K562 (cell line): ENCODE measurements around the gene USP2.

Experiments
- GATA2 ChIP-seq: sonication (generic); formaldehyde crosslinking; IDR thresholded peaks from 2 replicates; pipeline ENCODE4 v1.4.0; 2020; ENCODE audit warnings: mild to moderate bottlenecking, missing genetic modification reagents
- KDM4B ChIP-seq, 2 experiments: fragments of 450-650 bp in 1 of 2; sonication (generic) in 1 of 2; IDR thresholded peaks; 2 replicates each; pipeline ENCODE4 v1.6.1; 2016 to 2017; ENCODE audit warnings: borderline replicate concordance in 2 of 2, antibody characterized with exemption in 1 of 2, low read depth in 1 of 2, mild to moderate bottlenecking in 1 of 2
- SAFB ChIP-seq: fragments of 200-400 bp; formaldehyde crosslinking; IDR thresholded peaks from 2 replicates; pipeline ENCODE4 v1.6.1; 2017; ENCODE audit warnings: low read depth, low read length, borderline replicate concordance
- USF1 ChIP-seq: sonication (generic); formaldehyde crosslinking; IDR thresholded peaks from 2 replicates; pipeline ENCODE4 v1.9.0; 2022; ENCODE audit warnings: mild to moderate bottlenecking, missing genetic modification reagents
- USF2 ChIP-seq: sonication (generic); formaldehyde crosslinking; IDR thresholded peaks from 2 replicates; pipeline ENCODE4 v1.5.0; 2020; ENCODE audit warnings: missing genetic modification reagents
- ZBTB26 ChIP-seq: fragments of 450-650 bp; formaldehyde crosslinking; IDR thresholded peaks from 2 replicates; pipeline ENCODE4 v1.4.0; 2022; ENCODE audit warnings: missing genetic modification characterization

- TF ChIP-seq USF1 (CRISPR knock-in tag): no peak
- no peak for TF ChIP-seq ZBTB26
- TF ChIP-seq USF2 (CRISPR knock-in tag): no peak
- TF ChIP-seq SAFB: no peak
- TF ChIP-seq KDM4B (IDR thresholded peaks at IDR 0.05; ENCODE audit: borderline replicate concordance in 2 of 2, low read depth in 1 of 2): no peak
- no peak; the same call in 1 of the 2 replicates for TF ChIP-seq GATA2
Measured at GRCh38 chr11:119323532-119324033, 57.9 kb downstream of the USP2 start.
